Lung (tissue), 12 donors: ENCODE measurements around the gene CTDNEP1. TPM values are rescaled to one million over a fixed set of nuclear protein-coding genes. Genes with fewer than 3 reads are reported as not detected.

ENCODE experiments used
- ATAC-seq: fragments of 200-7000 bp; cut with Tn5 transposase; one replicate; pipeline ENCODE4 v1.9.1; 2020; ENCODE audit warnings: moderate number of reproducible peaks; ENCODE audit not compliant: insufficient read depth, low FRiP score
- DNase-seq, 3 donors: peaks; one replicate each; pipeline ENCODE4 v3.0.0-alpha.2; 2013 to 2017
- H3K27ac ChIP-seq, 2 donors: one replicate each; pipeline ENCODE4 v1.5.1; 2013; ENCODE audit warnings: mild to moderate bottlenecking in 2 of 2, moderate library complexity in 2 of 2, control low read depth in 1 of 2, inconsistent platforms in 1 of 2, low read depth in 1 of 2, low read length in 1 of 2
- H3K27me3 ChIP-seq, 3 donors: one replicate each; pipeline ENCODE4 v1.5.1; 2013; ENCODE audit warnings: low read length in 2 of 3; ENCODE audit not compliant: control insufficient read depth in 3 of 3, insufficient read depth in 3 of 3
- H3K36me3 ChIP-seq, 4 donors: one replicate each; pipeline ENCODE4 v1.5.1; 2013; ENCODE audit warnings: low read length in 4 of 4, mild to moderate bottlenecking in 1 of 4, moderate library complexity in 1 of 4; ENCODE audit not compliant: control insufficient read depth in 4 of 4, insufficient read depth in 4 of 4
- H3K4me1 ChIP-seq, 5 donors: one replicate each; pipeline ENCODE4 v1.5.1; 2013; ENCODE audit warnings: low read length in 5 of 5, mild to moderate bottlenecking in 2 of 5, moderate library complexity in 1 of 5; ENCODE audit not compliant: control insufficient read depth in 5 of 5, insufficient read depth in 5 of 5
- H3K4me3 ChIP-seq: one replicate; pipeline ENCODE4 v1.5.1; 2013; ENCODE audit warnings: mild to moderate bottlenecking, control low read depth, moderate library complexity
- H3K9ac ChIP-seq, 2 donors: one replicate each; pipeline ENCODE4 v1.5.1; 2013; ENCODE audit warnings: low read length in 2 of 2, control low read depth in 1 of 2; ENCODE audit not compliant: insufficient read depth in 1 of 2
- H3K9me3 ChIP-seq, 4 donors: one replicate each; pipeline ENCODE4 v1.5.1; 2013; ENCODE audit warnings: low read length in 3 of 4, mild to moderate bottlenecking in 1 of 4, moderate library complexity in 1 of 4; ENCODE audit not compliant: control insufficient read depth in 4 of 4, insufficient read depth in 3 of 4
- CTCF ChIP-seq: IDR thresholded peaks from 2 replicates; pipeline ENCODE4 v1.5.1; 2012; ENCODE audit warnings: mild to moderate bottlenecking; ENCODE audit errors: control extremely low read depth, extremely low read depth
- WGBS, 2 donors: extraction: QIAGEN DNeasy Blood & Tissue Kit; methylation state at CpG; one replicate each; pipeline ENCODE4 v1.1.7; 2013; 5-methylcytosine and 5-hydroxymethylcytosine counted together
- polyA plus RNA-seq, 2 donors: library from polyadenylated mRNA; stranded (reverse); fragments of 200-250 nt; gene quantifications; one replicate each; pipeline ENCODE4 v1.2.1, GENCODE V29; 2013
- total RNA-seq, 2 donors: library from RNA; depleted of rRNA in 1 of 2; stranded (reverse); fragments of >200 nt in 1 of 2; gene quantifications; one replicate each; pipeline ENCODE4 v1.2.1, GENCODE V29; 2014 to 2021
- donor health status: control.
- donor health status: control.
- donor health status: Bipolar disorder and iron deficiency.
- donor health status: healthy.
- donor health status: DM: yes; HTN: yes; CAD: no.

The CTDNEP1 gene
- total and polyA plus RNA-seq, 4 donors = 72.5 to 126 (median 90.3) TPM

GRCh38 chr17:7283471-7284216 is 32.1 kb upstream of the CTDNEP1 start:
- Histone ChIP-seq H3K9ac (no peak overlapping the region), H3K36me3 (no peaks in the 10 kb centered on the region), H3K27ac (peak overlapping the region in 1 of 2 donors; percentile 85), H3K9me3 (no peaks in the 10 kb centered on the region), H3K4me1 (peaks cover 0 to 21% (median 4%) of the 10 kb centered on the region in 5 donors), H3K27me3 (peaks cover 0 to 8% (median 0%) of the 10 kb centered on the region in 3 donors), H3K4me3 (no peak overlapping the region)
- DNase-seq (no peak), ATAC-seq (no peak)
- WGBS, 2 donors = 80 to 88% methylated on average over 18 of the region's 18 CpGs
- TF ChIP-seq CTCF = no peak

- Histone ChIP-seq H3K9ac (no peak overlapping the region), H3K27ac (peak overlapping the region in 1 of 2 donors; percentile 85), H3K36me3 (no peaks in the 10 kb centered on the region), H3K4me1 (peaks cover 0 to 21% (median 4%) of the 10 kb centered on the region in 5 donors), H3K9me3 (no peaks in the 10 kb centered on the region), H3K27me3 (peaks cover 0 to 8% (median 0%) of the 10 kb centered on the region in 3 donors), H3K4me3 (no peak overlapping the region)
- no peak for TF ChIP-seq CTCF
- ATAC-seq = no peak
- 58 to 59% methylated on average over 6 of the region's 6 CpGs for WGBS, 2 donors
- no peak for DNase-seq
These were observed 31.3 kb upstream of the CTDNEP1 start for GRCh38 chr17:7282752-7283321.

- DNase-seq = peak in 2 of 3 donors; percentile 51 to 53
- Histone ChIP-seq H3K27ac (peak overlapping the region in 1 of 2 donors; percentile 85), H3K4me3 (peak overlapping the region; percentile 25), H3K4me1 (peaks cover 0 to 21% (median 4%) of the 10 kb centered on the region in 5 donors), H3K36me3 (no peaks in the 10 kb centered on the region), H3K9ac (no peak overlapping the region), H3K9me3 (no peaks in the 10 kb centered on the region), H3K27me3 (peaks cover 0 to 8% (median 0%) of the 10 kb centered on the region in 3 donors)
- WGBS, 2 donors = 1 to 4% methylated on average over 35 to 43 of the region's 43 CpGs
- TF ChIP-seq CTCF = no peak
- ATAC-seq = no peak
These were observed 30.6 kb upstream of the CTDNEP1 start for GRCh38 chr17:7281953-7282751.
